ENCODE results near the gene PTPRA.
A peak's percentile ranks its signal among the peaks of the same experiment; 100 is the strongest.
"Not testable (repeated sequence)": the region's sequence is repeated elsewhere in the genome, so short reads cannot be mapped to it uniquely, and the experiment has no call there.

The PTPRA gene

DNA sequence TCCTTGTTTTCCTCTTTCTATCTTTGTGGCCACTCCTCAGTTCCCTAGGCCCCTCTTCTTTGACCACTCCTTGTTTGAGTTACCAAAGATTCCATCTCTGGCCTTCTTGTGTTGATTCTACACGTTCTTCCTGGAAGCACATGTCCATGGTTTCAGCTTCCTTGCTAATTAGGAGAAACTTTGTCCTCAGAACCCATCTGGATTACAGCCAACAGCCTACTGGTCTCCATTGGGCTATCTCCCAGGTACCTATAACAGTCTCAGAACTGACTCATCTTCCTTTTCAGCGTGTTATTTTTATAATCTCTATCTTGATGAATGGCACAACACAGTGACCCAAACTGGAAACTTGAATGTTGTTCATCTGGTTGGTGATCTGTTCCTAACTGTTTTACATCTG lies 17.5 kb downstream of the PTPRA start:
- no peak for FAIRE-seq

- no peak for FAIRE-seq
Measured at GRCh38 chr20:2891343-2891742, 18.1 kb downstream of the PTPRA start.

GRCh38 chr20:2892376-2892775 lies 19.1 kb downstream of the PTPRA start:
- FAIRE-seq: no peak

GRCh38 chr20:2894221-2894620 lies 20.9 kb downstream of the PTPRA start:
- no peak for FAIRE-seq

- FAIRE-seq: not testable (repeated sequence)
Measured at GRCh38 chr20:2895154-2895553, 21.9 kb downstream of the PTPRA start.

DNA sequence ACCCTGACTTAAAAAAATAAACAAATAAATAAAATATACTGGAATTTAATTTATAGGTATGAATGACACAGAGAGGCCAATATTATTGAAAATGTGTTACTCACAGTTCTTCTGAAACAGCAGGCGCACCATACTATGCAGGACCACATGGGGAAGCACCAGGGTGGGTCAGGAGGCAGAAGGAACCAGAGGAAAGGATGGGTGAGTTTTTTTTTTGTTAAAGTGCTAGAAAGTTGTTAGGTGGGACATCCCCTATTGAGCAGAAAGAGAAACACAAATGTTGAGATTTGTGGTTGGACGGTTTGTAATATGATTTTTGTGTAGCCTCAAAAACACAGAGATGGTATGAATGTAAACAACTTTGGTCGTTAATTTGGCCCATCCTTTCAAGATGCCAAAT lies 26.0 kb downstream of the PTPRA start:
- FAIRE-seq: no peak

GRCh38 chr20:2900845-2901592 lies 27.7 kb downstream of the PTPRA start:
- FAIRE-seq: no peak

- no peak for FAIRE-seq
Measured at GRCh38 chr20:2902291-2902690, 29.0 kb downstream of the PTPRA start.

DNA sequence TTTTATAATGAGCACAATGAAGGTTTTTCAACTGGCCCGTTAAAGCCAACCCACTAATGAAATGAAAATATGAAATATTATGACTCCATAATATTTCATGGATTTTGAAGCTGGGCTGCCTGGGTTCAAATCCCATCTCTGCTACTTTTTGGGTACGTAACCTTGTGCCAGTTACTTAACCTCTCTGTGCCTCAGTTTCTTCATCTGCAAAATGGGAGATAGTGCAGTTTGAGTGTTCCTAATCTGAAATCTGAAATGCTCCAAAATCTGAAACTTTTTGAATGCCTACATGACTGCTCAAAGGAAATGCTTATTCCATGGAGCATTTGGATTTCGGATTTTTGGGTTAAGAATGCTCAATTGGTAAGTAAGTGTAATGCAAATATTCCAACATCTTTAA lies 29.5 kb downstream of the PTPRA start:
- no peak for FAIRE-seq

GRCh38 chr20:2903686-2904085 lies 30.4 kb downstream of the PTPRA start:
- FAIRE-seq: no peak

GRCh38 chr20:2907519-2907918 lies 34.2 kb downstream of the PTPRA start:
- no peak for FAIRE-seq

- FAIRE-seq: no peak
Measured at GRCh38 chr20:2909953-2910352, 36.7 kb downstream of the PTPRA start.

GRCh38 chr20:2911200-2911599 lies 37.9 kb downstream of the PTPRA start:
- no peak for FAIRE-seq

GRCh38 chr20:2914160-2914559 lies 40.9 kb downstream of the PTPRA start:
- no peak for FAIRE-seq

DNA sequence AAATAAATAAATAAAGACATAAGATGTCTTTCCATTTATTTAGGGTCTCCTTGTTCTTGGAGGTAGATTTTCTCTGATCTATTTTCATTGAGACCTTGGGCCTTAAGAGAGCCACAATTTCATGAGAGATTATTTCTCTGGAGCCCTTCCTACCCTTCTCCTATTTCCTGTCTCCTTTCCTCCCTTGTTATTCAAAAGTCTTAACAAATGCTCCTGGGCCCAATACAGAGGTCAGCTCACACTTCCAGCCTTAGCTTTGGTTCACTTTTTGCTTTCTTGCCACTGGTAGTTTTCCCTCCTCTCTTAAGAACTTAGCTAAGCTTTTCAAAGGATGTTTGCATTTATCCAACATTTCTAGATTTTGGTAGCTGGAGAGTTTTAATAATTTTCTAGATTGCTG lies 44.0 kb downstream of the PTPRA start:
- no peak for FAIRE-seq

DNA sequence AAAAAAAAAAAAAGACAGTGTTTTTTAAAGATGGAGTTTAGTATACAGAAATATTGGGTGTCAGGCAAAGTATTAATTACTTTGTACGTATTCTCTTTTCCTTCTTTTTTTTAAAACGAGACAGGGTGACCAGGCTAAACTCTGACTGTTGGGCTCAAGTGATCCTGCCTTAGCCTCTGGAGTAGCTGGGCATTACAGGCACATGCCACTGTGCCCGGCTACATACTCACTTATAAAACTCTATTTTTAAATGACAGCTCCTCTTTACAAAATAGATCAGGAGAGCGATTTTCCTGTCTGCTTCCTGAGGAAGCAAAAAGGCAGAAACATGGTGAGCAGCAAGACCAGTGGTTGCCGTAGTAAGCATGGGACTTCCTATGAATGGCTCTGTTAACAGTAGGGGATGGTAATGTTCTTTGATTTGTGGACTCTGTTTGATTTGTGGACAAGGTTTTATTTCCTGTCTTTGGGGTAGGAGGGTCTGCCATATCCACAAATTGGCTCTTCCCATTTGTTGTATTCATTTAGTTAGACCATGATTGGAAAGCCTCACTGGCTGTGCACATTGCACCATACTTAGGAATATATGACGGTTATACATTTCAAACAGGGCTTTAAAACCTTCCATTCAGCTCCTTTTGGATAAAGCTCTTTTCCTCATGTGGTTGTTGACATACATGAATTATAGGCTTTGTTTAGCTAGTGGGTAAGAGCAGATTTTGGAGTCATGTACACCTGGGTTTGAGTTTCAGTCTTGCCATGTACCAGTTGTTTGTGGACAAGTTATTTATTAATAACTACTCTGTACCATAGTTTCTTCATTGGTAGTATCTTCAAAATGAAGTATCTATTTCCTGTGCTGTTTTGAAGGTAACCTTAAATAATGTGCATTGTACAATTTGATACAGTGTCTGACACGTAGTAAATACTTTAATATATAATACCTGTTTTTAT lies 45.1 kb downstream of the PTPRA start:
- no peak for FAIRE-seq

DNA sequence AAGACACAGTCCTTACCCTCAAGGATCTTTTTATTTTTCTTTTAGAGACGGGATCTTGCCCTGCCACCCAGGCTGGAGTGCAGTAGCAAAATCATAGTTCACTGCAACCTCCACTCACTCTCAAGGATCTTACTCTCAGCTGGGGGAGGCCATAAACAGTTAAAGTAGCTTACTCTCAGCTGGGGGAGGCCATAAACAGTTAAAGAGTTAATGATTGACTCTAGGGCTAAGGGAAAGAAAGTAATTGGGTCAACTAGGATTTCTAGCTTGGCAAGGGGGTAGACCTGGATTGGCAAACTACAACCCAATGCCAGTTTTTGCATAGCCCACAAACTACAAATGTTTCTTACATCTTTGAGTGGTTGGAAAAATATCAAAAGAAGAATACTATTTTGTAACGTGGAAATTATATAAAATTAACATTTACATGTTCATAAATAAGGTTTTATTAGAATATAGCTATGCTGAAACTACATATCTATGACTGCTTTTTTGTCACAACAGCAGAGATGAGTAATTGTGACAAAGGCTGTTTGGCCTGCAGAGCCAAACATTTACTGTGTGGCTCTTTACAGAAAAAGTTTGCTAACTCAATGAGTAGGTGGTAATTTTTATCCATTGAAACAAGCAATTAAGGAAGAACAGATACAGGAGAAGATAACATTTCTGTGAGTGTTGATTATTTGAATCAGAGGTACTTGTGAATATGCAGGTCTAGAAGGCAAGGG lies 46.4 kb downstream of the PTPRA start:
- FAIRE-seq: peak; percentile 9

GRCh38 chr20:2920473-2920872 lies 47.2 kb downstream of the PTPRA start:
- FAIRE-seq: no peak

GRCh38 chr20:2921506-2921905 lies 48.2 kb downstream of the PTPRA start:
- no peak for FAIRE-seq

- FAIRE-seq: no peak
Measured at GRCh38 chr20:2922957-2923356, 49.7 kb downstream of the PTPRA start.

DNA sequence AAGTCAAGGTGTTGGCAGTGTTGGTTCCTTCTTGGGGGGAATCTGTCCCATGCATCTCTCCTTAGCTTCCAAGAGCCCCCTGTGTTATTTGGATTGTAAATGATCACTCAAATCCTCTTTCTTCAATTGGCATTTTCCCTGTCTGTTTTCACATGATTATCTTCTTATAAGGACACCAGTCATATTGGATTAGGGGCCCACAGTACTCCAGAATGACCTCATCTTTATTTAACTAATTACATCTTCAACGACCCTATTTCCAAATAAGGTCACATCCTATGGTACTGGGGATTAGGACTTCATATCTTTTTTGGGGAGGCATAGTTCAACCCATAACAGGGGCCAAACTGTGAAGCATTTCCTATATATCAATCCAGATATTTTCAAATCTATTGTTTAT lies 57.3 kb downstream of the PTPRA start:
- no peak for FAIRE-seq

- no peak for FAIRE-seq
Measured at GRCh38 chr20:2932498-2932897, 59.2 kb downstream of the PTPRA start.

GRCh38 chr20:2937902-2938301 lies 64.6 kb downstream of the PTPRA start:
- FAIRE-seq: no peak

All from islet of Langerhans (tissue), 1 donor.